Right forelimb (tissue), 1 donor: ENCODE results near the gene FBXL13.
"Not testable (repeated sequence)": the region's sequence is repeated elsewhere in the genome, so short reads cannot be mapped to it uniquely, and the experiment has no call there.

Experiments used
- DNase-seq: peaks from one replicate; pipeline ENCODE4 v3.0.0-alpha.2; 2018

Gene FBXL13

DNA sequence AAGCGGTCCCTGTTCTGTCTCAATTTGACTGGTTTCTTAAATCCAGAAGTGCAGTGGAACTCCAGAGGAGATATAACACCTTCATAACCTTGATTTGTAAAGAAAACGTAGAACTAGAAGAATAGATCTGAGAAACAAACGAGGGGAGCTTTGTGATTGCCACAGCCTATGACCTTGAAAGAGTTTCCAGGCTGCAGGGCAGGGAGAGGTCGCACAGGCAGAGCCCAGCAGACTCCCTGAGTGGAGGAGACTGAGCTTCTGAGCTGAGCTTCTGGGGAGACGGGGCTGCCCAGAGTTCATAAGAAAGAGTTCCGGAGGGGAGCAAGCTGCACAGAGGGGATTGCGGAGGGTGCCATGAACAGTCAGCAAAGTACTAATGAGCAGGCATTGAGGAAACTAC lies 268.0 kb downstream of the FBXL13 start:
- no peak for DNase-seq

DNA sequence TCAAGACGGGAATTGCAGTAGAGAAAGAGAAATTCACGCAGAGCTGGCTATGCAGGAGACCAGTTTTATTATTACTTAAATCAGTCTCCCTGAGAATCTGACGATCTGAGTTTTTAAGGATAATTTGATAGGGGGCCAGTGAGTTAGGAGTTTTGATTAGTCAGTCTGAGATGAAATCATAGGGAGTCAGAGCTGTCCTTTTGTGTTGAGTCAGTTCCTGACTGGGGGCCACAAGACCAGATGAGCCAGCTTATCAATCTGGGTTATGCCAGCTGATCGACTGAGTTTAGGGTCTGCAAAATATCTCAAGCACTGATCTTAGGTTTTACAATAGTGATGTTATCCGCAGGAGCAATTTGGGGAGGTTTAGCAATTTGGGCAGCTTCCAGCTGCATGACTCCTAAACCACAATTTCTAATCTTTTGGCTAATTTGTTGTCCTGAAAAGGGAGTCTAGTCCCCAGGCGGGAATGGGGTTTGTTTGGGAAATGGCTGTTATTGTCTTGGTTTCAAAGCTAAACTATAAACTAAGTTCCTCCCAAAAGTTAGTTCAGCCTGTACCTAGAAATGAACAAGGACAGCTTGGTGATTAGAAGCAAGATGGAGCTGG lies 278.5 kb downstream of the FBXL13 start:
- not testable (repeated sequence) for DNase-seq

DNA sequence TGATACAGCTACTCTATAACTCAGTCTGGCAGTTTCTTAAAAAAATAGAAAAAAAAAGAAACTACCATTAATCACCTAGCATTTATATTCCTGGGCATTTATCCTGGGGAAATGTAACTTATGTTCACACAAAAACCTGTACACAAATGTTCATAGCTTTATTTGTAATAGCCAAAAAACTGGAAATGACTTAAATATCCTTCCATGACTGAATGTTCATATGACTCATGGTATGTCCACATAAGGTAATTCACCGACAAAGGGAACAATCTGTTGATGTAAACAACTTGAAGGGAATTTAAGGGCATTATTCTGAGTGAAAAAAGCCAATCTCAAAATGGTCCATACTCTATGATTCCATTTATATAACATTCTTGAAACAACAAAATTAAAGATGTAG lies 280.0 kb downstream of the FBXL13 start:
- not testable (repeated sequence) for DNase-seq

DNA sequence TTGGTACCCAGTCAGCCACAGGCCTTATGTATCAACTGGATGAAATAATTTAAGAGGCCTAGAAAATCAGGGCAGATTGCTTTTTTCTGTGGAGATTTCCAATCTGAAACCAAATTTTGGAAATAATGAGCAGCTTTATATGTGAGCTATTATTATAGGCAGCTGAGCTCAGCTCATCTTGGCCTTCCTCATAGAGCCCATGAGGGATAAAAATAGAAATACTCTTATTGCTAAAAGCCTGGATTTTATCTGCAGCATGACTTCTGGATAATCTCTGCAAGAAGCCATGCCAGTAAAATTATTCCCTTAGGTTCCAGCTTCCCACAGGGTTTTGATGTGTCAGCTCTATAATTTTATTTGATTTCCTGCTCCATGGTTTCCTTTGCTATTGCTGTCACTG lies 282.8 kb downstream of the FBXL13 start:
- DNase-seq: not testable (repeated sequence)

DNA sequence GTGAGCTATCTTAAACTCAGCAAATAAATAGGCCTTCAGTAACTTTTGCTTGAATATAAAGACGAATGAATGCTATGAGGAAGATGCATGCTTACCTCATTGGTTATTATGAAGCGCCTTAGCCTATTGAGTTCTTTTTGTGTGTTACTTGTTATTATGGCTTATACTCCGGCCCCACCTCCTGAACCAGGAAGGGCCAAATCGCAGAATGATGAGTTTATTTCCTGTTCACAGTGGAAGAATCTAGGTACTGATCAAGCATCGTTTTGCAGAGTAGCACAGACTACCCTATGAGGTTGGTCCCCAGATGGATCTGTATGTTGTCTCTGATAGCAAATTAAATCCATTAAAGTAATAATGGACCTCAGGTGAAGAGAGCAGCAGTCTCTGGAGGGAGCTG lies 283.2 kb downstream of the FBXL13 start:
- not testable (repeated sequence) for DNase-seq

DNA sequence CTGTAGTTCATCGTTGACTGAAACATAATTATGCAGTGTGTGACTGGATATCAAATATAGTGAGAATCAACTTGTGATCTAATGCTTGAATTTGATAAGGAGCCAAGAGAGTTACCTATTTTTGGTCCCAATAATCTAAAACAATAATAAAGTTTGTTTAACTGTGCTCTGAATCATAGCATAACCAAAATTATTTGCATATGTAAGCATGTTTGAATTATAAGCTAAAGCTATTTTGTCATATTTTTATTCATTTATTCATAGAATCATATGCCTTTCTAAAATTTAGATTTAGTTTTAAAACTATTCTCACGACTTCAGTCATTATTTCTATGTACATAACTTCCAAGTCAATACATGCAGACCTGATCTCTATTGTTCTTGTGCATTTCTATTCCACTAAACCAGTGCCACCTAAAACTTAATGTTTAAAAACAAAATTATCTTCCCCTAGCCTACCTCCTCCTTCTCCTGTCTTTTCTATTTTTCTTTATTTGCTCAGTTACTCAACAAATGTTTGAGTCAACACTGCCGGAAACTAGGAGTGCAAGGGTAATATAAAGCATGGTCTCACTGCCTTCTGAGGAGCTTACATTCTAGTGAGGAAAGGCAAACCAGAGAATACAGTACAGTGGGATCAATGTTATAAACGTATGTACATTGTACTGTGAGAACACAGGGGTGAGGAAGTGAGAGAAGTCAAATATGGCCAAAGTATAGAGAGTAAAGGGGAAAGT lies 284.1 kb downstream of the FBXL13 start:
- DNase-seq: not testable (repeated sequence)

DNA sequence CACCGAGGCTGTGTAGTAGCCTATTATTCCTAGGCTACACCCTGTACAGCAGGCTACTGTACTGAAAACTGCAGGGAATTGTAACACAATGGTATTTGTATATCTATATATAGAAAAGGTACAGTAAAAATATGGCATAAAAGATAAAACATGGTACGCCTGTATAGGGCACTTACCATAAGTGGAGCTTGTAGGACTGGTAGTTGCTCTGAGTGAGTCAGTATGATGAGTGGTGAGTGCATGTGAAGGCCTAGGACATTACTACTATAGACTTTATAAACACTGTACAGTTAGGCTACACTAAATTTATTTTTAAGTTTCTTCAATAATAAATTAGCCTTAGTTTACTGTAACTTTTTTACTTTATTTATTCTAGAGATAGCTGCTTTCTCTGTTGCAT lies 285.8 kb downstream of the FBXL13 start:
- not testable (repeated sequence) for DNase-seq

DNA sequence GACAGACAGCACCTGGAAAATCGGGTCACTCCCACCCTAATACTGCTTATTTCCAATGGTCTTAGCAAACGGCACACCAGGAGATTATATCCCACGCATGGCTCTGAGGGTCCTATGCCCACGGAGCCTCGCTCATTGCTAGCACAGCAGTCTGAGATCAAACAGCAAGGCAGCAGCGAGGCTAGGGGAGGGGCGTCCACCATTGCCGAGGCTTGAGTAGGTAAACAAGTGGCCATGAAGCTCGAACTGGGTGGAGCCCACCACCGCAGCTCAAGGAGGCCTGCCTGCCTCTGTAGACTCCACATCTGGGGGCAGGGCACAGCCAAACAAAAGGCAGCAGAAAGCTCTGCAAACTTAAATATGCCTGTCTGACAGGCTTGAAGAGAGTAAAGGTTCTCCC lies 293.7 kb downstream of the FBXL13 start:
- not testable (repeated sequence) for DNase-seq

DNA sequence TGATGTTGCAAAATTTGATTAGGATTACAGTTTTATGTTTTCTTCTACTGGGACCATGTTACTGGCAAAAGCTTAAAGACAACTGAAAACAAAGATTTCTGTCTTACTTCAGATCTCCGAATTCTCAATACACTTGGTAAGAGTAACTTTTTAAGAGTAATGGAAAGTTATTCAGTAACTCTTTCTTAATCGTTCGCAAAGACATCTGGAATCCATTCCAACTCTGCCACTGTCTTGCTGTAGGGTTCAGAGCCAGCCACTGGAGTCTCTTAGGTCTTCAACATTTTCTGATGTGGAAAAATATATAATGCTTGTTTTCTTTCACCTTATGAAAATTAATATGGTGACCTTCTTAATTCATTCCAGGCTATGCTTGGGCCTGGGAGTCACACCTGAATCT lies 295.9 kb downstream of the FBXL13 start:
- DNase-seq: not testable (repeated sequence)

DNA sequence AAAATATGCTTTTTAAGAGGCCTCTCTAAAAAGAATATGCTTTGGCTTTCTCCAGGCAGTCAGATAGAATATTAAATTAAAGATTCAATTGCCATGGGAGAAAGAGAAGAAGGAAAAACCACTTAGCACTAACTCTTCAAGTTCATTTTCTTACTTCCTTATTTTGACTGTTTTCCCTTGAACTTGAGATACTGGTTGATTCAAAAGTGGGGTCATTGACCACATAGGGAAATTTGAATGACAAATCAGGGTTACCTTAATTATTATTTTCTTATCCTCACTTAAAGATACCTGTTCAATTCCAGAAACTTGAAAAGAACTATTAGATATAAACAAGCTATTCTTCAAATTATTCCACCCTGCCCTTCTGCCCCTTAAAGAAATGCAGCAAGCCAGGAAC lies 298.4 kb downstream of the FBXL13 start:
- not testable (repeated sequence) for DNase-seq

DNA sequence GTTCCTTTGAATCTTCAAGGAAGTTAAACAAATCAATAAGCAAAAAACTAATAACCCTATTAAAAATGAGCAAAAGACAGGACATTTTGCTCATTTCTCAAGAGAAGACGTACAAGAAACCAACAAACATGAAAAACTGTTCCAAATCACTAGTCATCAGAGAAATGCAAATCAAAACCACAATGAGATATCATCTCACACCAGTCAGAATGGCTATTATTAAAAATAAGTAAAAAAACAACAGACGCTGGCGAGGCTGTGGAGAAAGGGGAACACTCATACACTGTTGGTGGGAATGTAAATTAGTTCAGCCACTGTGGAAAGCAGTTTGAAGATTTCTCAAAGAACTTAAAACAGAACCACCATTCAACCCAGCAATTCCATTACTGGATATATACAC lies 304.1 kb downstream of the FBXL13 start:
- DNase-seq: not testable (repeated sequence)

DNA sequence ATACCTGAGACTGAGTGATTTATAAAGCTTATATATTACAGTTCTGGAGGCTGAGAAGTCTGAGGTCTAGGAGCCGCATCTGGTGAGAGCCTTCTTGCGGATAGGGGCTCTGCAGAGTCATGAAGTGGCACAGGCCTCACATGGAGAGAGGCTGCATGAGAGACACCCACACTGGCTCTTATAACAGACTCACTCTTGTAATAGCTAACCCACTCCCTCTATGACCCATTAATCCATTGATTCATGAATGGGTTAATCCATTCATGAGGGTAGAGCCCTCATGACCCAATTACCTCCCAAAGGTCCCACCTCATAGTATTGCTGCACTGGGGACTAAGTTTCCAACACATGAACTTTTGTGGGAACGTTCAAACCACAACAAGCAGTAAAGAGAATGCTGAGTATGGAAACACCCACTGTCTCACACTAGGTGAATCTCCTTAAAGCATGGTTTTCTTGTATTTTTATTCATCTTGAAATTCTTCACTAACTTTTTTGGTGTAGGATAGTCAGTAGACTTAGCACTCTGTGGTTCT lies 304.9 kb downstream of the FBXL13 start:
- not testable (repeated sequence) for DNase-seq

DNA sequence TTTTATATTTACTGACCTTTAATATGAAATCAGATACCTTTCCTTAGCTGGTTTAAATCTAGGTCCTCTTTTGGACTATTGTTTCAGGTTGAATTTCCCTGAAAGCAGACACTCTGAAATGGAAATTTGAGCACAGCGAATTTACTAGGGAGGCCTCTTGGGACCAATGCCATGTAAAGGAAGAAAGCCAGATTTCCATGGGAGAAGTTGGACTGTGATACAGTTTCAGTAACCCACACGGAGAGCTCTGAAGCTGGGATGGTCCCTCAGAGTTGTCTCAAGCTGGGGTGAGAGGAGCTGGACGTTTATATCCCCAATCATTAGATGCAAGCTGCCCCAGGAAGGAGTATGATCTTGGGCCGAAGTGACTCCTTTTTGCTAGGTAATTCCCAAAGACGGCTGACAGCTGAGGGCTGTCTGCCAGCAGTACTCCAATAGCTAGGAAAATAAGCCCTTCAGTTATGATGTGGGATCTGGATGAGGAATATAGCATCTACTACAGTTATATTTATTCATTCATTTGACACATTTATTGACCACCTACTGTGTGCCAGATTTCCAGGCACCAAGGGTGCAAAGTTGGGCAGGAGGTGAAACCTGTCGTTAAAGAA lies 311.2 kb downstream of the FBXL13 start:
- not testable (repeated sequence) for DNase-seq
